HG03571 (cell line): ENCODE data around the gene DNAJB6.

Experiments
- ATAC-seq: cut with Tn5 transposase; IDR thresholded peaks from one replicate; pipeline ENCODE4 v1.9.1; 2021; ENCODE audit not compliant: unreplicated experiment

The DNAJB6 gene

DNA sequence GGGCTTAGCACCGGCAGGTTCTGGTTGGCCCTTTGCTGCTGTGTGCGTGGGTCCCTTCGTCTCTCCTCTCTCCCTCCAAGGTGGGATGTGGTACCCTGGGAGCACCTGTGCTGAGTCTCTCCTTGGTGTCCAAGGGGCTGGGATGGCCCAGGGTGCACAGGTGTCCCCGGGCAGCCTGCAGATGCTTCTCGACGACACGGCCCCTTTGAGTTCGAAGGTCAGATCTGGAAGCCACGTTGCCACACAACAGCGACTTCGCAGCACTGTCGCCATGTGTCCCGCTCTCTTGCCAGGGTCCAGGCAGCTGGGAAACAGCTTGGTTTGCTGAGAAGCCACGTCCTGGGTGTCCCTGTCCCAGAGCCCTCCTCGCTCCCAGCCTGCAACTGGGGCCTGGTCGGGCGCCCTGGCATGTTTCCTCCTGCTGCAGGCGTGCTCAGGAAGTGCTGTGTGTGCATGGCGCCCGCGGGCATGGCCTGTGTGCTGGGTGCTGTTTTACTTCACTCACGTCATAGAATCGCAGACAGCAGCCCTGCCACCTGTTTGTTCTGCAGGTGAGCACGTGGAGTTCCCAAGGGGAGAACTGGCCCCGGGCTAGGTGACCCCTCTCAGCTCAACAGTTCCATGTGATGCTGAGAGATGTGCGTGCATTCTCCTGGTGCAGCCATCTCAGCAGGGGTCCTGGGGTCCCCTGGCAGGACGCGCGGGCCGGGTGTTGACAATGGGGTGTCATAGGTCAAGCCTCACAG, 70.9 kb downstream of the DNAJB6 start:
- no peak for ATAC-seq

DNA sequence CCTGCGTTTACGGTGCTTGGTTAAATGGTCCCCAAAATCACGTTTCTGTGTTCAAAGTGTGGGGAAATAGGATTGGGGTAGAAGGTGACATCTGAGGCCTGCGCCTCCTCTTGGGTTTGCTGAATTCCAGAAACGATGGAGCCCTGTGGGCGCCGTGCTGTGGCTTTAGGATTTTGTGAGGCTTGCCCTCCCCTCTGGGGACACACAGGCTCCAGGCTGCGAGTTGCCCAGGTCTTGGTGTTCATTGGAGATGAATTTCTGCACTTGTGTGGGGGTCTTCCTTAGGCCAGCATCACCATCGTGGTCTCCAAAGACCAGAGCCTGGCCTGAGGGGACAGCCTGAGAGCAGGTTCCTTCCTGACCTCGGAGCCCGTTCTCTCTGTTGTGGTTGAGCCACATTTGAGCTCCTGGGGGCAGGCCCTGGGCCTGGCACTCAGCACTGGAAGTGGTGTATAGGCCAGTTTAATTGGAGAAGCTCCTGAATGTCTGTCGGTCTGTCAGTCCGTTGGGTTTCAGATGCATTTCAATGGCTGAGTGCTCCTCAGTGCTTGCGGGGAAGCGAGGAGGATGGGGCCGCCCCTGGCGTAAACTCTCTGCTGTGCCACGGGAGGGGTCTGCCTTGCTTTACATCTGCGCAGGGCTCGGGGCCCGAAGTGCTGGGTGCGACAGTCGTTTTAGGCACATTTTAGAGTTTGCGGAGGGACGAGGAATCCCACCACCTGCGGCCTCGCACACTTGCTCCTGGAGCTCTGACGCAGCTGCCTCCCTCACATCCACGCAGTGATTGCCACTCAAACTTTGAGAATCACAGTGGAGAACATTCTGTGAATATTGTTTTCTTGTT, 71.7 kb downstream of the DNAJB6 start:
- no peak for ATAC-seq

DNA sequence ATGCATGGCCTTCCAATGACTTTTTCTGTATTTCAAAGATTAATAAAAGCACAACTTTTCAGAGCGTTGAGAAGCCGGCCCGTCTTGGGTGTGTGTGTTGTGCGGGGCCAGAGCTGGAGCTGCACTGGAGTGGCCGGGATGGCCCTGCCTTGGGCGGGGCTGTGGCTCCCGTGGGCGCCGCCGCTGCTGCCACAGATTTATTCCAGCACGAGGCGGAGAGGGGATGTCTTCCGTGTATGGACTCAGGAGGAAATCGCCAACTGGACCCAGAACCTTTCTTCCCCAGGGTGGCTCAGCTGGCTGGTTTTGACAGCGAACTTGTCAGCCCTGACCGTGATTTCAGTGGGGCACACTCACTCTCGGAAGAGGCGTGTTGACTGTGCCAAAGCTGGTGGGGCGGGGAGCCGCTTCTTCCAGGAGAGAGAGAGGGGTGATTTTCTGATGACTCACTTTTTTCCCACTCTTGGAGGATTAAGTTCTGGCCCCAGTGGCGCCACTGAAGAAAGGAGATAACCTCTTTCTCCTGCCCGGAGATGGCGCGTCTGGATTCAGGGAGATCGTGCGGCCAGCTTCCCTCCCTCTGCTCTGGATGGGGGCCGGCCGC, 72.4 kb downstream of the DNAJB6 start:
- no peak for ATAC-seq

DNA sequence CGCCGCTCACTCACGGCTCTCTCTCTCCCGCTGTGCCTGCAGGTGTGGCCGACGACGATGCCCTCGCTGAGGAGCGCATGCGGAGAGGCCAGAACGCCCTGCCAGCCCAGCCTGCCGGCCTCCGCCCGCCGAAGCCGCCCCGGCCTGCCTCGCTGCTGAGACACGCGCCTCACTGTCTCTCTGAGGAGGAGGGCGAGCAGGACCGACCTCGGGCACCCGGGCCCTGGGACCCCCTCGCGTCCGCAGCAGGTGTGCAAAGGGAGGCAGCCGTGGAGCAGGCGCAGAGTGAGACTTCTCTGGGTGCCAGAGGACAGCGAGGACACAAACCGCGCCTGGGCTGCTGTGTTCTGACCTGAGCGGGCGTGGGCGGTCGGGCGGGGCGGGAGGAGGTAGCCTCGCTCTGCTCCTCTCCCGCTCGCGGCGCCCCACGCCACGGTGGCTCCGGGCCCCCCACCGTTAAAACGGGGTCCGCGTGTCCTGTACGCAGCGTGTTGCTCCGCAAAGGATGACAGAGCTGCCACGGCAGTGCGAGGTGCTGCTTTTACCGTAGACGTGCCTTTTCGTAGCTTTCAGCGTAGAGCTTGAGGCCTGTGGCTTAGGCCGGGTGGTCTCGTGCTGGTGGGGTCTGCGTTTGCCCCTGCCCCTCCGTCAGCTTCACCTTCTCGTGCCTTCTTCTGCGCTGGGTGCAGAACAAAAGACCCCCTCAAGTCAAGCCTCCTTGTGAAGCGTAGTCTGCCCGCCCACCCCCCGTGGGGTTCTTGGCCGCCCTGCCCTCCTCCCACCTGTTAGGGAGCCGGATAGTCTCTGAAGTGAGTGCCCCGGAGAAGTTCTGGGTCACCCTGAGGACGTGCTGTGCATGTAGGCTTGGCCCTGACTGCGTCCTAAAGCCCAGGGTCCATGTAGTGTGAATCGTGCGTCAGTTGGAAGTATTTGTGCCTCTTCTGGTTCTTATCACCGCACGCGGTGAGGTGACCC, 73.2 kb downstream of the DNAJB6 start:
- no peak for ATAC-seq

DNA sequence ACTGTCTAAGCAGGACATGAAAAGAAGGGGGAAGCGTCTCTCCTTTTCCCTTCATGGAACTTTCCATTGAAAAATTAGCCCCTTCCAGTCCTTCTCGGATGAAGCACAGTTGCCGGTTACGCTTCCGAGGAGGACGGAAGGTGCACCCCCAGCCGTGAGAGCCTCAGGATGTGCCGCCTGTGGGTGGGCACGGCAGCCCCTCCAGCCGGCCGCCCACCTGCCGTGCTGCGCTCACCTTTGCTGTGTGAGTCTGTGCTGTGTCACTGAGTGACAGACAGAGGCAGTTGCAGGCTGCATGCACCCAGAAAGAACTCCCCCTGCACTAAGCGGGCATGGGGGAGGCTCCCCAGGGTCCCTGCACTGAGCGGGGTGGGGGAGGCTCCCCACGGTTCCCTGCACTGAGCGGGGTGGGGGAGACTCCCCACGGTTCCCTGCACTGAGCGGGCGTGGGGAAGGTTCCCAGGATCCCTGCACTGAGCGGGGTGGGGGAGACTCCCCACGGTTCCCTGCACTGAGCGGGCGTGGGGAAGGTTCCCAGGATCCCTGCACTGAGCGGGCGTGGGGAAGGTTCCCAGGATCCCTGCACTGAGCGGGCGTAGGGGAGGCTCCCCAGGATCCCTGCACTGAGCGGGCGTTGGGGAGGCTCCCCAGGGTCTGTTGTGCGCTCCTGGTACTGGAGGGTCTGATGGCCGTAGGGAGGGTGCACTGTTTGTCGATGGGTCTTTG, 74.2 kb downstream of the DNAJB6 start:
- no peak for ATAC-seq

GRCh38 chr7:157411580-157411979, 74.8 kb downstream of the DNAJB6 start:
- ATAC-seq = no peak

GRCh38 chr7:157412021-157412443, 75.2 kb downstream of the DNAJB6 start:
- no peak for ATAC-seq

DNA sequence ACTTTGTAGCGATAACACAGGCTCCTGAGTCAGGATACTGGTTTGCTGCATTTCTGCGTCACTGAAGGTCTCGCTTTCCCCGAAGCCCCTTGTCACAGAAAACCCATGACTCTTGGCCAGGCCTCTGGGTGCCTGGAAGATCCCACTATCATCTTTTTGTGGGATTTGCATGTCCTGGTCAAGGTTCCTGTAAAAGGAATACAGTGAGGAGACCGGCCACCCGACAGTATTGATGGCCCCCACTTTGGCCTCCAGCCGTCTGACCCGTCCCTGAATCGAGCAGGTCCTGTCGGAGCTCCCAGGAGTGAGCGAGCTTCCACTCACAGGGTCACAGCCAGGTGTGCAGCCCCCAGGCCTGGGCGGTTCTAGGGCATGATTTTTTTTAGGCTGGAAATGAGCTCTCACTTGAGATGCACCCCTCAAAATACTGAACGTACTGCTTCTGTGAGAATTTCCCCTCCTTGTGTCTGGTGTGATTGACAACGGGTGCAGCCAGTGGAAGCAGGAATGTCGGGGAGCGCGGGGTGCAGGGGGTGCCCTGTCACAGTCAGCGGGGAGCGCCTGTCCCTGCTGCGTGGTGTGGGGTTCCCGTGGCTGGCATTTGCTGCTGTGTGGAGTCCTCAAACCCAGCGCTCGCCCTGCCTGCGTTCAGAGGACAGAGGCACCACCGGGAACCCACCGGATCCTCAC, 75.8 kb downstream of the DNAJB6 start:
- no peak for ATAC-seq

DNA sequence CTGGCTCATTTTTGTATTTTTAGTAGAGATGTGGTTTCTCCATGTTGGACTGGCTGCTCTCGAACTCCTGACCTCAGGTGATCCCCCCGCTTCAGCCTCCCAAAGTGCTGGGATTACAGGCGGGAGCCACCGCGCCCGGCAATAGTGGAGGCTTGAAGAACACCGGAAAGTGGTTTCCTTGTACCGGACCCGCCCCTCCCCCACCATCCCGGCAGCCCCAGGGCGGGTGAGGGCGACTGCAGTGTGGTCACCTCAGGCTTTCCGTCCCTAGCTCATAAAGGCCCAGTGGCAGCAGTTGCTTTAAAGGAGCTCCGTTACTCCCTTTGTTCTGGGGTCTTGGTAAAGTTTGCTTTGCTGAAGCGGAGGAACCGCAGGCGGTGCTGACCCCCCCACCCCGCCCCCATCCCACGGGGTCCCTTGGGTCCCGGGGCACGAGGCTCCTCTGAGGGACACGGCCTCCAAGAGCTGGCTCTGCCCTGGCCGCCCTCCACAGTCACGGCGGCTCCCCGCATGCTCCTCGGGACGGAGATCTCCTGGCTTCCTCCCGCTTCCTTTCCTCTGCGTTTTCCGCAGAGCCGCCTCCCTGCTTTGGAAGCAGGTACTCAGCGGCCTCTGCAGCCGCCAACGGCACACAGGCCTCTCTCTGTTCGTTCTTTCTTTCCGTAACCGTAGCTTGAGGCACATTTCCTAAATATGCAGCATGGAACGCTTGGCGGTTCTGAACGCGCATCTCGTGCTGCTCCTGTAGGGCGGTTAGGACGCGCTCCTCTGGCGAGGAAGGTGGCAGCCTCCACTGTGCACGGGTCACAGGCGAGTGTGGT, 77.3 kb downstream of the DNAJB6 start:
- no peak for ATAC-seq

GRCh38 chr7:157414702-157415096, 77.9 kb downstream of the DNAJB6 start:
- no peak for ATAC-seq

DNA sequence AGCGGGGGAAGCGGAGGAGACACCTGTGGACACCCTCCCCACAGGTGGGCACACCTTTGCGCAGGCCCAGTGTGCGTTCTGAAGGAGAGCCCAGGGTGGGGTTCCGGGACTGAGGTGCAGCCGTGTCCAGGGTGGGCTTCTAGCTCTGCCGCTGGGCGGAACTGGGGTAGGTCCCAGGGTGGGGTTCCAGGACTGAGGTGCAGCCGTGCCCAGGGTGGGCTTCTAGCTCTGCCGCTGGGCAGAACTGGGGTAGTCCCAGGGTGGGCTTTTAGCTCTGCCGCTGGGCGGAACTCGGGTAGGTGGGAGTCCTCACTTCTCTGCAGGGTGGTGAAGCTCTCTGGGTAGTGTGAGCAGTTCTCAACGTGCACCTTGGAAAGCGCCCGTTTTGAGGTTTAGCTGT, 78.7 kb downstream of the DNAJB6 start:
- no peak for ATAC-seq

GRCh38 chr7:157416011-157416410, 79.2 kb downstream of the DNAJB6 start:
- no peak for ATAC-seq

DNA sequence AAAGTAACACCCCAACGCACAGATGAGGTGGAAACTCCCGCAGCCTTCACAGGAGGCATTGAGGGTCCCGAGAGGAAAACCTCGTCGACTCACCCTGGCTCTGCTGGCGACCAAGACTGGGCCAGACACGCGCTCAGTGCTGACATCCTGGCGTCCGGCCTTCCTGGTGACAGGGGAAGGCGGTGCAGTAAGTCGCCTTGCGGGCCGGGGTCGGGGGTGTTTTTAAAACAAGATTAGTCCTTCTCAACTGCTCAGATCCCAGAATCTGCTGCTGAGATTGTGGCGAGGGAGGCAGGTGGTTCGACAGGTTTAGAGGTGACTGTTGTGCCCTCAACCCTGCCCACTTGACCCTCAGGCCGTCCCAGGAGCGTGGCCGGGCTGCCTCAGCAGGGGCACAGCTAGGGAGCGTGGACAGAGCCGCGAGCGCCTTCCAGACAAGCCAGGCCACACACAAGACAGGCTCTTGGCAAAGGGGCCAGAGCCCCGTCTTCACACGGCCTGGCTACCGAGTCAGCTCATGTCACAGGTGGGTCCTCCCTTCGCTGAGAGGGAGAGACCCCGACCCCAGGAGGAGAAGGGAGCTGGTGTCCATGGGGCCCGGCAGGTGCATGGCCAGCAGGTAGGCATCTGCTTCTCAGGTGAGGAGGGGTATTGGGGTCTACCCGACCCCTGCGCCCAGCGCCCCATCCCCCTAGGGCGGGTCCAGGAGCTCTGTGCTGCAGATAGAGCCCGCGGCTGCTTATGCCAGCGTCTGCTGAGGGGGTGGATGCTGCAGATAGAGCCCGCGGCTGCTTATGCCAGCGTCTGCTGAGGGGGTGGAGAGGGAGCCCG, 81.6 kb downstream of the DNAJB6 start:
- no peak for ATAC-seq

GRCh38 chr7:157419035-157419293, 82.2 kb downstream of the DNAJB6 start:
- ATAC-seq = no peak

DNA sequence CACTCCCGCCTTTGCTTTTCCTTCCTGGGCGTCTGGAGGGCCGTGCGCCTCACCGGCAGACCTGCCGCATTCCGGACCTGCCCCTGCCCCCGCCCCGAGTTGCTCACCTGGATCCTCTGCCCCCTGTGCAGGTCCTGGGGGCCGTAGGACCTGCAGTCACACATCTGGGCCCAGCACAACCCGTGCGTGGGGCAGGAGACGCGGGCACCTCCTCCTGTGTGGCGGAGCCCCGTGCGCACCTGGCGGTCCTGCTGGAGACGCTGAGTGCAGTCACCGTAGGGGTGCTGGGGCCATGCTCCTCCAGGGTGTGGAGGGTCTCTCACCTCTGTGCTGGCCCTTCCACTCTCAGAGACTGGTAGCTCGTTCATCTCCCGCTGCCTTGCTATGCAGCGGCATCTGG, 85.5 kb downstream of the DNAJB6 start:
- ATAC-seq = no peak

GRCh38 chr7:157423348-157423747, 86.5 kb downstream of the DNAJB6 start:
- no peak for ATAC-seq

GRCh38 chr7:157423886-157424565, 87.2 kb downstream of the DNAJB6 start:
- ATAC-seq = no peak
